WTC11 (cell line): ENCODE results near the gene RPL13. TPM values are rescaled to one million over a fixed set of nuclear protein-coding genes. Genes with fewer than 3 reads are reported as not detected.

ENCODE experiments used
- ATAC-seq: fragments of 200-7000 bp; cut with Tn5 transposase; 2 replicates; pipeline ENCODE4 v1.10.0; 2021; ENCODE audit warnings: mild to moderate bottlenecking, moderate library complexity
- CTCF ChIA-PET: fragments of 300-600 bp; sonication (Branson Sonifier 250); formaldehyde crosslinking; loops from one replicate; lab custom pipeline; 2021; ENCODE audit warnings: antibody characterized with exemption; lab: Charles Lee
- POLR2A ChIA-PET: fragments of 350-600 bp; sonication (Branson Sonifier 250); formaldehyde crosslinking; loops from one replicate; lab custom pipeline; 2021; ENCODE audit warnings: antibody characterized with exemption; lab: Charles Lee
- DNase-seq: peaks from one replicate; pipeline ENCODE4 v3.0.0; 2021; ENCODE audit warnings: low spot score
- H3K27ac Mint-ChIP-seq: 2 replicates; pipeline ENCODE4 v1.8.0; 2021; ENCODE audit warnings: mixed read lengths
- H3K27me3 Mint-ChIP-seq: 2 replicates; pipeline ENCODE4 v1.8.0; 2021; ENCODE audit warnings: low read depth, mild to moderate bottlenecking, moderate library complexity, mixed read lengths
- H3K36me3 Mint-ChIP-seq: 2 replicates; pipeline ENCODE4 v1.8.0; 2021; ENCODE audit warnings: mixed read lengths
- H3K4me1 Mint-ChIP-seq: 2 replicates; pipeline ENCODE4 v1.8.0; 2022; ENCODE audit warnings: mixed read lengths
- H3K4me3 Mint-ChIP-seq: 2 replicates; pipeline ENCODE4 v1.8.0; 2021; ENCODE audit warnings: mild to moderate bottlenecking, moderate library complexity, mixed read lengths
- H3K9me3 Mint-ChIP-seq: 2 replicates; pipeline ENCODE4 v1.8.0; 2021; ENCODE audit warnings: mixed read lengths
- AR ChIP-seq: fragments of 250-450 bp; sonication (Bioruptor Pico); IDR thresholded peaks from 2 replicates; pipeline ENCODE4 v1.9.0; 2021; ENCODE audit warnings: mild to moderate bottlenecking
- CBFB ChIP-seq: sonication (generic); formaldehyde crosslinking; IDR thresholded peaks from 2 replicates; pipeline ENCODE4 v1.8.1; 2022; ENCODE audit warnings: mild to moderate bottlenecking, low read depth, missing genetic modification reagents
- CDX4 ChIP-seq: fragments of 250-450 bp; sonication (Bioruptor Pico); IDR thresholded peaks from 2 replicates; pipeline ENCODE4 v1.9.0; 2021; ENCODE audit warnings: moderate library complexity, mild to moderate bottlenecking, inconsistent platforms, borderline replicate concordance
- FOXP4 ChIP-seq: sonication (generic); formaldehyde crosslinking; IDR thresholded peaks from 2 replicates; pipeline ENCODE4 v1.8.0; 2022; ENCODE audit warnings: mild to moderate bottlenecking, missing genetic modification reagents
- GTF2I ChIP-seq: fragments of 250-450 bp; sonication (Bioruptor Pico); conservative IDR thresholded peaks from 2 replicates; pipeline ENCODE4 v1.4.0; 2021; ENCODE audit warnings: mild to moderate bottlenecking
- HMGA2 ChIP-seq: fragments of 250-450 bp; sonication (Bioruptor Pico); IDR thresholded peaks from 2 replicates; pipeline ENCODE4 v1.4.0; 2021; ENCODE audit warnings: mild to moderate bottlenecking, moderate library complexity
- NFATC4 ChIP-seq: fragments of 250-450 bp; sonication (Bioruptor Pico); IDR thresholded peaks from 2 replicates; pipeline ENCODE4 v1.9.0; 2021; ENCODE audit warnings: mild to moderate bottlenecking
- NFE2L1 ChIP-seq: sonication (generic); formaldehyde crosslinking; IDR thresholded peaks from 2 replicates; pipeline ENCODE4 v1.8.1; 2023; ENCODE audit warnings: missing genetic modification reagents
- SMAD3 ChIP-seq: sonication (generic); formaldehyde crosslinking; IDR thresholded peaks from 2 replicates; pipeline ENCODE4 v1.8.0; 2022; ENCODE audit warnings: missing genetic modification reagents, mild to moderate bottlenecking, borderline replicate concordance
- ZNF121 ChIP-seq: sonication (generic); formaldehyde crosslinking; IDR thresholded peaks from 2 replicates; pipeline ENCODE4 v1.8.0; 2023; ENCODE audit warnings: missing genetic modification reagents
- ZNF219 ChIP-seq: sonication (generic); formaldehyde crosslinking; IDR thresholded peaks from 2 replicates; pipeline ENCODE4 v1.8.0; 2023; ENCODE audit warnings: missing genetic modification reagents, mild to moderate bottlenecking, borderline replicate concordance
- ZNF425 ChIP-seq: fragments of 250-450 bp; sonication (Bioruptor Pico); conservative IDR thresholded peaks from 2 replicates; pipeline ENCODE4 v1.9.0; 2021; ENCODE audit warnings: mild to moderate bottlenecking
- total RNA-seq: library from RNA; stranded (reverse); gene quantifications from 3 replicates; pipeline ENCODE4 v1.2.3, GENCODE V29; 2021
- TF ChIP-seq, protein P1 (sequence below): sonication (generic); formaldehyde crosslinking; IDR thresholded peaks from 2 replicates; pipeline ENCODE4 v1.8.1; 2023; ENCODE audit warnings: mild to moderate bottlenecking, missing genetic modification reagents, moderate library complexity
- TF ChIP-seq, protein P2 (sequence below): sonication (generic); formaldehyde crosslinking; IDR thresholded peaks from 2 replicates; pipeline ENCODE4 v1.8.1; 2023; ENCODE audit warnings: mild to moderate bottlenecking, missing genetic modification reagents
- TF ChIP-seq, protein P3 (sequence below): fragments of 250-450 bp; sonication (Bioruptor Pico); IDR thresholded peaks from 2 replicates; pipeline ENCODE4 v1.8.0; 2021; ENCODE audit warnings: mild to moderate bottlenecking
- TF ChIP-seq, protein P4 (sequence below): fragments of 250-450 bp; sonication (Bioruptor Pico); IDR thresholded peaks from 2 replicates; pipeline ENCODE4 v1.9.0; 2021; ENCODE audit warnings: mild to moderate bottlenecking

RPL13 gene
- total RNA-seq, 1 experiment from 2014 or later = 2,631 TPM

DNA sequence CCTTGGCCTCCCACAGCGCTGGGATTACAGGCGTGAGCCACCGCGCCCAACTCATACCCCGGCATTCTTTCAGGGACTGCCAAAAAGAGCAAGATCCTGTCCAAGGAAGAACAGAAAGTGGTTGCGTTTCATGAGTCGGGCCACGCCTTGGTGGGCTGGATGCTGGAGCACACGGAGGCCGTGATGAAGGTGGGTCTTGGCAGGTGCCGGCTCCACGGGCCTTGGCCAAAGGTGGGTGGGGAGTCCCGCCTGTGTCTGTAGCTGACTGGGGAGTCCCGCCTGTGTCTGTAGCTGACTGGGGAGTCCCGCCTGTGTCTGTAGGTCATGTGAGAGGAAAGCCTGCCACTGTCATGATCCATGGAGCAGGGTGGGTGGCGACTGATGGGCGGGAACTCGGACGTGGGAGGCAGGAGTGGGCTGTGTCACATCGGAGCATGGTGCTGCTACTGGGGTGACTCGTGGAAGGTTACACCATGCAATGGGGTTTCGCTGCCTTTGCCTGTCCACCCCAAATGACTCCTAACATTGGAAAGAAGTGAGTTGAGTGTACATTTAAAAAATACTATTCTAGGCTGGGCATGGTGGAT is 10.0 kb upstream of the RPL13 start (continued):
- TF ChIP-seq FOXP4 (CRISPR knock-in tag) = no peak

GRCh38 chr16:89552329-89552728 is 8.2 kb upstream of the RPL13 start:
- no peak for ATAC-seq
- Mint-ChIP-seq H3K27me3 (no peaks in the 10 kb centered on the region), H3K36me3 (peaks cover 55% of the 10 kb centered on the region), H3K27ac (no peak overlapping the region; the same call in 1 of the 2 replicates), H3K4me1 (no peaks in the 10 kb centered on the region), H3K4me3 (no peak overlapping the region), H3K9me3 (no peaks in the 10 kb centered on the region)
- ChIA-PET CTCF (no interaction called here), POLR2A (no interaction called here)
- DNase-seq = no peak
- TF ChIP-seq SMAD3 (no peak), ZNF425 (CRISPR knock-in tag) (no peak)

DNA sequence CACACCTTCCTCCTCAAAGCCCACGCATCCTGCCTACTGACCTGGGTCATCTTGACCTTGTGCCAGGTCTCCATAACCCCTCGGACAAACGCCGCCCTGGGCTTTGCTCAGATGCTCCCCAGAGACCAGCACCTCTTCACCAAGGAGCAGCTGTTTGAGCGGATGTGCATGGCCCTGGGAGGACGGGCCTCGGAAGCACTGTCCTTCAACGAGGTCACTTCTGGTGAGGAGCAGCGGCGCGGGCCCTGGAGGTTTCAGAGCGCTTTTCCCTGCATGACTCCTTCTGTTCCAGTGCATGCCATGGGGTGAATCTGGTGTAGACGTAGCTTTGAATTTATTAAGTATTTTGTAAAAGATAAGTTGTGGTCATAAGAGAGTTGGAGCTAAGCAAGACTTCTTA is 7.6 kb upstream of the RPL13 start:
- no peaks in the 10 kb centered on the region for H3K27me3 Mint-ChIP-seq
- ChIA-PET POLR2A (no interaction called here), CTCF (no interaction called here)
- H3K27ac Mint-ChIP-seq = no peak overlapping the region
- H3K9me3 Mint-ChIP-seq = no peaks in the 10 kb centered on the region
- no peak for ATAC-seq
- H3K4me3 Mint-ChIP-seq = no peak overlapping the region
- peaks cover 53% of the 10 kb centered on the region for H3K36me3 Mint-ChIP-seq
- TF ChIP-seq HMGA2 (CRISPR knock-in tag) = no peak
- TF ChIP-seq, protein P1, sequence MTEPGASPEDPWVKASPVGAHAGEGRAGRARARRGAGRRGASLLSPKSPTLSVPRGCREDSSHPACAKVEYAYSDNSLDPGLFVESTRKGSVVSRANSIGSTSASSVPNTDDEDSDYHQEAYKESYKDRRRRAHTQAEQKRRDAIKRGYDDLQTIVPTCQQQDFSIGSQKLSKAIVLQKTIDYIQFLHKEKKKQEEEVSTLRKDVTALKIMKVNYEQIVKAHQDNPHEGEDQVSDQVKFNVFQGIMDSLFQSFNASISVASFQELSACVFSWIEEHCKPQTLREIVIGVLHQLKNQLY = no peak
- TF ChIP-seq CBFB (CRISPR knock-in tag) = no peak
- no peak for TF ChIP-seq CDX4 (CRISPR knock-in tag)
- no peak for TF ChIP-seq NFE2L1 (CRISPR knock-in tag)
- no peak for TF ChIP-seq ZNF425 (CRISPR knock-in tag)
- no peak for TF ChIP-seq SMAD3
- no peaks in the 10 kb centered on the region for H3K4me1 Mint-ChIP-seq
- DNase-seq = no peak

DNA sequence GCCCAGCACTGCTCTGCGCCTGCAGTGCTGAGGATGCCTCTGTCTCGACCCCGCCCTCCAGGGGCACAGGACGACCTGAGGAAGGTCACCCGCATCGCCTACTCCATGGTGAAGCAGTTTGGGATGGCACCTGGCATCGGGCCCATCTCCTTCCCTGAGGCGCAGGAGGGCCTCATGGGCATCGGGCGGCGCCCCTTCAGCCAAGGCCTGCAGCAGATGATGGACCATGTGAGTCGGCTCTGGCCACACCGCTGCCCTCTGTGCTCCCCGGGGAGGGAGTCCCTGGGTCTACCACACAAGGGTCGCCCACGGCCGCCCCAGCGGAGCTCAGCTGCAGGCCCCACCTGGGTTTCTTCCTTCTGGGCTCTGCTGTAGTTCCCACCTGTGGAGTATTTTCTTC is 6.7 kb upstream of the RPL13 start:
- no peaks in the 10 kb centered on the region for H3K4me1 Mint-ChIP-seq
- H3K36me3 Mint-ChIP-seq = peaks cover 45% of the 10 kb centered on the region
- H3K9me3 Mint-ChIP-seq = no peaks in the 10 kb centered on the region
- POLR2A ChIA-PET = no interaction called here
- no peaks in the 10 kb centered on the region for H3K27me3 Mint-ChIP-seq
- CTCF ChIA-PET = no interaction called here
- H3K4me3 Mint-ChIP-seq = no peak overlapping the region
- no peak overlapping the region for H3K27ac Mint-ChIP-seq
- ATAC-seq (no peak), DNase-seq (no peak)
- no peak for TF ChIP-seq NFE2L1 (CRISPR knock-in tag)
- TF ChIP-seq ZNF219 = no peak
- TF ChIP-seq, protein P2, sequence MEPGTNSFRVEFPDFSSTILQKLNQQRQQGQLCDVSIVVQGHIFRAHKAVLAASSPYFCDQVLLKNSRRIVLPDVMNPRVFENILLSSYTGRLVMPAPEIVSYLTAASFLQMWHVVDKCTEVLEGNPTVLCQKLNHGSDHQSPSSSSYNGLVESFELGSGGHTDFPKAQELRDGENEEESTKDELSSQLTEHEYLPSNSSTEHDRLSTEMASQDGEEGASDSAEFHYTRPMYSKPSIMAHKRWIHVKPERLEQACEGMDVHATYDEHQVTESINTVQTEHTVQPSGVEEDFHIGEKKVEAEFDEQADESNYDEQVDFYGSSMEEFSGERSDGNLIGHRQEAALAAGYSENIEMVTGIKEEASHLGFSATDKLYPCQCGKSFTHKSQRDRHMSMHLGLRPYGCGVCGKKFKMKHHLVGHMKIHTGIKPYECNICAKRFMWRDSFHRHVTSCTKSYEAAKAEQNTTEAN = no peak
- no peak for TF ChIP-seq GTF2I
- TF ChIP-seq ZNF121 (CRISPR knock-in tag) = no peak
- TF ChIP-seq, protein P3, sequence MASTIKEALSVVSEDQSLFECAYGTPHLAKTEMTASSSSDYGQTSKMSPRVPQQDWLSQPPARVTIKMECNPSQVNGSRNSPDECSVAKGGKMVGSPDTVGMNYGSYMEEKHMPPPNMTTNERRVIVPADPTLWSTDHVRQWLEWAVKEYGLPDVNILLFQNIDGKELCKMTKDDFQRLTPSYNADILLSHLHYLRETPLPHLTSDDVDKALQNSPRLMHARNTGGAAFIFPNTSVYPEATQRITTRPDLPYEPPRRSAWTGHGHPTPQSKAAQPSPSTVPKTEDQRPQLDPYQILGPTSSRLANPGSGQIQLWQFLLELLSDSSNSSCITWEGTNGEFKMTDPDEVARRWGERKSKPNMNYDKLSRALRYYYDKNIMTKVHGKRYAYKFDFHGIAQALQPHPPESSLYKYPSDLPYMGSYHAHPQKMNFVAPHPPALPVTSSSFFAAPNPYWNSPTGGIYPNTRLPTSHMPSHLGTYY (CRISPR knock-in tag) = no peak
- no peak for TF ChIP-seq AR
- no peak for TF ChIP-seq NFATC4 (CRISPR knock-in tag)
- TF ChIP-seq, protein P4, sequence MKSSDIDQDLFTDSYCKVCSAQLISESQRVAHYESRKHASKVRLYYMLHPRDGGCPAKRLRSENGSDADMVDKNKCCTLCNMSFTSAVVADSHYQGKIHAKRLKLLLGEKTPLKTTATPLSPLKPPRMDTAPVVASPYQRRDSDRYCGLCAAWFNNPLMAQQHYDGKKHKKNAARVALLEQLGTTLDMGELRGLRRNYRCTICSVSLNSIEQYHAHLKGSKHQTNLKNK (CRISPR knock-in tag) = no peak
